Non-pigmented ciliary epithelial cell (primary cell): ENCODE measurements around the gene RNF125.
"Not testable (repeated sequence)": the region's sequence is repeated elsewhere in the genome, so short reads cannot be mapped to it uniquely, and the experiment has no call there.

Experiments used
- DNase-seq: peaks from one replicate; pipeline ENCODE4 v3.0.0-alpha.2; 2010; ENCODE audit warnings: low read depth

Gene RNF125

GRCh38 chr18:32025744-32026143 lies 7.1 kb downstream of the RNF125 start:
- no peak for DNase-seq

DNA sequence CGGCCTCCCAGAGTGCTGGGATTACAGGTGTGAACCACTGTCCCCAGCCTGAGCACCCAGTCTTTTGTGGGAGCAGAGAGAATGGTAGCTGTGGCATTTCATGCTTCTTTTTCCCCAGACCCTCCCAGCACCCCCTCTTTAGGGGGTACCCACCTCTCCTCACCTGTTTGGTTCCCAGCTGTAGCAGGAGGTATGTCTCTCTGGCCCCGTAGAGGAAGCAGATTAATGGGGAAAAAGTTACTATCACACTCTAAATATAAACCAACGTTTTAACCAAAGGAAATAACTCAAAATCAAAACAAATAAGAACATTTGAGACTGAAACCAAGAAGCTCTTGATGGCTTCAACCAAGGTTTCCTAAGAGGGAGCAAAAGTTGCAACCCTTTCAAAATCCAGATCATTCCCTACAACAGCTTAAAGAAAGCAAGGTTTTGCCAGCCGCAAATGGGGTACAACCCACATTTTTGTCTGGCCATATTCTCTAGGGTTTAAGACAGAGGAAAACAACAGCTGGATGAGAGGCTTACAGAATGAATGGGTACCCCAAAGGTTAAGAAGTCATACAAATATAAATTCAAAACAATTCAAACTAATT lies 8.0 kb downstream of the RNF125 start:
- no peak for DNase-seq

DNA sequence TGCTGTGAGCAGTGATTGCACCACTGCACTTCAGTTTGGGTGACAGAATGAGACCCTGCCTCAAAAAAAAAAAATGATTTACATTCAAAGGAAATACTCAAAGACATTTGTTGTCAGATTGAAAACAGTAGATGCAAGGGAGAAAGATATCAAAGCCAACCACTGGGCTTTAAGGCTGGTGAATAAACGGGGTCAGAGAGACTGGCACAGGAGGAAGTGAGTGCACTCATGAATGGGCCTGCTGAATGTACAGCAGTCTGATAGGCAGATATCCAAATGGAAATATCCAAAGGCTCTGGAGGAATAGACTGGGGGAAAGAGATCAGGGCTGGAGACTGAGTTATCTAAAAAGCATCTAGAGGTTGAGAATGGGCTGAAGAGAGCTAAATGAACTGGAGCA lies 10.9 kb downstream of the RNF125 start:
- DNase-seq = no peak

DNA sequence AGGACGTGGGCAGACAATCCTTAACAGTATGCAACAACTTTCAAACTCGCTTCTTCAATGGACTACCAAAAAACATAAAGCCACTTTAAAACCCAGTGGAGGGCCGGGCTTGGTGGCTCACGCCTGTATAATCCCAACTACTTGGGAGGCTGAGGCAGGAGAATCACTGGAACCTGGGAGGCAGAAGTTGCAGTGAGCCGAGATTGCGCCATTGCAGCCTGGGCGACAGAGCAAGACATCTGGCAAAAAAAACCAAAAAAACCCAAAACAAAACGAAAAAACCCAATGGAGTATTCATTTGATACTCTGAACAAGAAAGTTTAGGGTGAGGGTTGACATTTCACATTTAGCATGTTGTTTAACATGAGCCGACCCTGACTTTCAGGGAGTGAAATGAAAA lies 14.0 kb downstream of the RNF125 start:
- DNase-seq = no peak

DNA sequence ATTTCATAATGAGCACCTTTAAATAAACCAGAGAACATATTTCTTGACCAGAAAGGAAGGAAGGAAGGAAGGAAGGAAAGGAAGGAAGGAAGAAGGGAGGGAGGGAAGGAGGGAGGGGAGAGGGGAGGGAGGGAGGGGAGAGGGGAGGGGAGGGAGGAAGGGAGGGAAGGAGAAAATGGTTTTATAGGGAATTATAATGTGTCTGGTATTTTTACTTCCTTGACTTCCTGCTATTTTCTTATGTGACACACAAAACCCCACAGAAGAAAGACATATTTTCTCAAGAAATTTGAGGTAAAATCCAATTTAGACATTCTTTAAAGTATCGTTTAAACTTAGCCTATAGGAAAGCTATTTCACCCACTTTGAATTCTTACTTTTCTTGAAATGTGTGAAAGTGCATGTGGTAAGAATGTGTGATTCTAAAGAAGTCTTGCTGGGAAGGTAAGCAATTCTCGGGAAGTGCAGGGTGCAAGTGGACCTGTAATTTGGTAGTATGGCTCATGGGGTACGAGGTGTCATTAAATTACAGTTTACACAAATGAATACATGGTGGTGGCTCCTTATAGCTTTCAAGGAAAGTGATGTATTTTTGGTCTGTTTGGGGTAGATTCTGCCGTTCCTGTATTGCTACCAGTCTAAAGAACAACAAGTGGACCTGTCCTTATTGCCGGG lies 18.0 kb downstream of the RNF125 start:
- no peak for DNase-seq

DNA sequence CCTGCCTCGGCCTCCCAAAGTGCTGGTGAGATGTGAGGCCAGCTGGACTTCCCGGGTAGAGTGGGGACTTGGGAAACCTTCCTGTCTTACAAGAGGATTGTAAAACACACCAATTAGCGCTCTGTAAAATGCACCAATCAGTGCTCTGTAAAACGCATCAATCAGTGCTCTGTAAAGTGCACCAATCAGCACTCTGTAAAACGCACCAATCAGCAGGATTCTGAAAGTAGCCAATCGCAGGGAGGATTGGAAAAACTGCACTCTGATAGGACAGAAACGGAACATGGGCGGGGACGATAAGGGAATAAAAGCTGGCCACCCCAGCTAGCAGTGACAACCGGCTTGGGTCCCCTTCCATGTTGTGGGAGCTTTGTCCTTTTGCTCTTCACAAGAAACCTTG lies 19.0 kb downstream of the RNF125 start:
- no peak for DNase-seq

DNA sequence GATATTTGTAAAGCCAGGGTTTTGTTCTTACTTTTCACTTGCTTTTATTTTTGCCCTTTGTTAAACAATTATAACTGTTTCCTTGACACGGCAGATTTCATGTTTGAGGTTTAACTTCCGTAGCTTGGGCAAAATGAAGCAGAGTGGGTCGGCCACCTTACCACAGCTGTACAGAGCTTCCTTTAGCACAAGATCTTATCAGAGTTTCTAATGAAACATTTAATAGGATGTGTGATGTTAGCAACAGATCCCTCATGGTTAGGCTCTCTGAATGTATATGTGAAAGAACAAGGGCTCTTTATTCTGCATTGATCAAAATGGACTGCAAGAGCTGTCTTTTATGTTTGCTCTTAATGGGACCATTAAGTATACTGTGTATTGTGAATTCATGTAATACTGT lies 22.3 kb downstream of the RNF125 start:
- no peak for DNase-seq

- DNase-seq = no peak
Observed at GRCh38 chr18:32042337-32042736, 23.7 kb downstream of the RNF125 start.

DNA sequence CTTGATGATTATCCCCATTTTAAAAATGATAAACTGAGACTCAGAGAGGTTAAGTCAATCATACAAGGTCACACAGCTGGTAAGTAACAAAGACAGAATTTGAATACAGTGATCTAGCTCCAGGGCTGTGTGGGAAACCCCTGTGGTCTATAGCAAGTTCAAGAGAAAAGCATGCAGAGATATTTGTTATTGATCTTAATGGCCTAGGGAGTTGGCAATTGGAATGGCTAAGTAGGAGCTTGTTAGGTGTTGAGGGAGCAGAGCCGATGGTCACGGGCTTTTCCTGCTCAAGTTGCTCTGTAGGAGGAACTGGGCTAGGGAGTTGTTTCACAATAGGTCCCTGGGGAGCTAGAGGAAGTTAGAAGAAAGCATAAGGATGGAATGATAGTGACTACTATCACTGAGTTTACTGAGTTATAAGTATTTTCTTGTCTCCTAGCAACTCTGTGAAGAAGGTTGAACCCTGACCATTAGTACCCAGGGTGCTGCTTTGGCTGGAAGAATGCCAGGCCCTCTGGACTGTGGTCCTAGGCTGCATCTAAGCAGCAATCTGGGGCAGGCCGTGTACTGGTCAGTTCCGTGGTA lies 30.0 kb downstream of the RNF125 start:
- no peak for DNase-seq

DNA sequence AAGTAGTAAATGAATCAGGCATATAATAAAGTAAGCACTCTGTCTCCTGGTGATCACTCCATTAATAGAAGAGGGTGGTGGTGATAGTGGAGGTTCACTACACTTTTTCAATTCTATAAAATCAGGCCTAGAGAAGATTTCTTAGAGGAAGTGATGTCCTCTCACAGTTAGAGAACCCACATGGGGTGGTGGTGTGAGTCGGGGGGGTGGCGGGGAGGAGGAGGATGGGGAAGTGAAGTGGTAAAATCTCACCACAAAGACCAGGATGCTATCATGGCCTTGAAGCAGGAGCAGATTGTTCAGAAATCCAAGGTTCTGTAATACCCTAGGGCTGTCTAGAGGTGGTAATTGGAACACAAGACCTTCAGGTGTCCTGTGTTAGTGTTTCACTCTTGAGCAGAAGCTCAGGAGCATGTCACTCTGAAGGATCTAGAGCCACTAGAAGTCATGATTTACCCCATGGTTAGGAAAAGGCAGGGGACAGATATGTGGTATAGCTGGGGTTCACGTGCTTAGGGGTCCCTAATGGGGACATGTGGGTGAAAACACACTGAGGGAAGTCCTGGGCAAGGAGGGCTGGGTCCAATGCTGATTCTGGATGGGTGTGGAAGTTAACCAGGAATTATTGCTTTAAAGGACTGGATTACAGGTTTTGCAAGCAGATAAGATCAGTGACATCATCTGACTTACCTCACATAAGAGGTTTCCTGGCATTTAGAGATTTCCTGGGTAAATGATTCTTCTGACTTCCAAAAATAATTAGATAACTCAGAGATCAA lies 31.0 kb downstream of the RNF125 start:
- DNase-seq = no peak

DNA sequence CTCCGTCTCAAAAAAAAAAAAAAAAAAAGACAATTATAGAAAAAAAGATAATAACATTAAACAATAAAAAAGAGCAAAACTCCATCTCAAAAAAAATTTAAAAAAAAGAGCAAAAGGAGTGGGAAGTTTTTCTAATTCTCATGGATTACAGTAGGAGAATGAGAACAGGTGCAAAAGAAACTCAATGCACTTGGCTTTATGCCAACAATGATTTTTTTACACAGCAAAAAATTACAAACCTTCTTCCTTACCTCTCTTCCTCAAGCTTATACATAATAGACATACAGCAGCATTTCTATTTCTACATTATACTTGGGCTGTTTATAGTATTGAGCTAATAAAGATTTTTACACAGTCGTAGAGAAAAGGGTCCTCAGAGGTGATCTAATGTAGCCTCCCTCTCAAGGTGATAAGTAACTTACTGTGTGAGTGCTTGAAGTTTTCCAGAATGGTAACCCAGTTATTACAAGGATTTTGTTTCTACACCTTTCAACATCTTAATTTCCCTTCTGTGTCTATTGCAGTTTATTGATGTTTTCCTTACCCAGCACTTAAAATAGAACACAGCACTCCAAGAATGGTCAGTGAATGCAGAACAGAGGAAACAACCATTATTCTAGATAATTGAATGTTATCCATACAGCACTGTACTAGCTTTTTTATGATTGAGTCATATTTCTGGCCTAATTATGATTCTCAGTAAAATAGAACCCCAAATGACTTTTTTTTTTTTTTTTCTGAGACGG lies 38.2 kb downstream of the RNF125 start:
- DNase-seq = no peak

DNA sequence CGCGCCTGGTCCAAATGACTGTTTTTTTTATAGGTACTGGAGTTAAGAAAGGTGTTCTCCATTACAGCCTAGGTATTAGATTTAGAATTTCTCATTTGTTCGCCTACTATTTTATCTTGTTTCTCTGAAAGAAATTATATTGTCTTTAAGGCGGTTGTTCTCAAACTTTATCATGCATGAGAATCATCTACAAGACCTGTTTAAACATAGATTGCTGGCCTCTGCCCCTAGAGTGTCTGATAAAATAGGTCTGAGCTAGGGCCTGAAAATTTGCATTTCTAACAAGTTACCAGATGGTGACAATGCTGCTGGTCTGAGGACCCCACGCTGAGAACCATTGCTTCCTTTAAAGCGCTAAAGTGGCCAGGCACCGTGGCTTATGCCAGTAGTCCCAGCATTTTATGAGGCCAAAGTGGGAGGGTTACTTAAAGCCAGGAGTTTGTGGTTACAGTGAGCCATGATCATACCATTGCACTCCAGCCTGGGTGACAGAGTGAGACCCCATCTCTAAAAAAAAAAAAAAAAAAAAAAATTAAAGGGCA lies 39.1 kb downstream of the RNF125 start:
- DNase-seq = no peak

GRCh38 chr18:32060026-32060425 lies 41.4 kb downstream of the RNF125 start:
- no peak for DNase-seq

- DNase-seq = no peak
Observed at GRCh38 chr18:32067375-32068167, 48.9 kb downstream of the RNF125 start.

DNA sequence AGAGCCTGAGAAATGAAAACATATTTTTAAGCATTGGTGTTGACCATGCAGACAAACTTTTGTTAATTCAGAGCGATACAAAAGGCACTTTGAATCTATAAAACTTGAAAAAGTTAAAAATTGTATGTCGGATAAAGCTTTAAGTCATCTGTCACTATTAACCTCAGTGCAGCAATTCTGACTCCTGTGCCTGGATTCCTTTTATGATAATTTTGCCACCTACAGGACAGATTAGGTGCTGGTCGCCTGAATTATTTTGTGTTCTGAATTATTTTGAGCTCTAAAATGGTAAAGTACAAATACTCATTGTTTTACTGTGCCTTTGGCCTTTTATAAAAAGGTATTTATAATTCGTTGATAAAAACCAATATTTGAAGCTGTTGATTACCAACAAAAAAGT lies 53.7 kb downstream of the RNF125 start:
- DNase-seq = no peak

DNA sequence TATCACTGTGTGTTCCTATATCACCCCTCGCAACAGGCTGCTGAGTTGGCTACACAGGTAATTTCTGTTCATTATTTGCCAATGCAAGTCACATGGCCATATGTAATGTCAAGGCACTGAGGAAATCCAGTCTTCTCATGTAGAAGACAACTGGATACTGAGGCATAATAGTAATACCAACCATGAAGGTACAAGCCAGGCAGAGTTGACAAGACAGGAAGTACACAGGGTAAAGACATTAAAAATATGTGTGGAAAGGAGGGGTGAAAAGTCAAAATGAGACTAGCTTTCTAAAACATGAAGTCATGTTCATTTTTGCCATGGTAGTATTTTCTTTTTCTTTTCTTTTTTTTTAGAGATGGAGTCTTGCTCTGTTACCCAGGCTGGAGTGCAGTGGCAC lies 55.6 kb downstream of the RNF125 start:
- no peak for DNase-seq

GRCh38 chr18:32078845-32079244 lies 60.2 kb downstream of the RNF125 start:
- DNase-seq = no peak

GRCh38 chr18:32081881-32082280 lies 63.3 kb downstream of the RNF125 start:
- no peak for DNase-seq

- no peak for DNase-seq
Observed at GRCh38 chr18:32083781-32084180, 65.2 kb downstream of the RNF125 start.

- no peak for DNase-seq
Observed at GRCh38 chr18:32086881-32087280, 68.3 kb downstream of the RNF125 start.

DNA sequence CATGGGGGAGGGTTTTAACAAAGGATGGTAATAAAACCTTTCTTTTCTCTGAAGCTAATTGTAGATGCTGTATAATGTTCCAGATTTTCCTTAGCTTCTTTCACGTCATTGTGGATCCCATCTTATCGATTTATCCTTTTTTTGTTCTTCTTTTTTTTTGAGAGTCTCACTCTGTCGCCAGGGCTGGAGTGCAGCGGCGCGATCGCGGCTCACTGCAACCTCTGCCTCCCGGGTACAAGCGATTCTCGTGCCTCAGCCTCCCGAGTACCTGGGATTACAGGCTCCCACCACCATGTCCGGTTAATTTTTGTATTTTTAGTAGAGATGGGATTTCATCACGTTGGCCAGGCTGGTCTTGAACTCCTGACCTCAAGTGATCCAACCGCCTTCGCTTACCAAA lies 72.2 kb downstream of the RNF125 start:
- DNase-seq = not testable (repeated sequence)
